CD4-positive, alpha-beta T cell treated with Interleukin-12 subunit alpha and Interleukin-12 subunit beta, for 1 hour (primary cell): ENCODE measurements around the gene INPP5D.
"Not testable (repeated sequence)": the region's sequence is repeated elsewhere in the genome, so short reads cannot be mapped to it uniquely, and the experiment has no call there.

Experiments used
- DNase-seq: peaks from one replicate; pipeline ENCODE4 v3.0.0-alpha.2; 2020

The INPP5D gene

GRCh38 chr2:233096006-233096405 lies 35.9 kb downstream of the INPP5D start:
- no peak for DNase-seq

- no peak for DNase-seq
These were observed 38.5 kb downstream of the INPP5D start for GRCh38 chr2:233098618-233099017.

- DNase-seq, result not testable (repeated sequence)
These were observed 39.7 kb downstream of the INPP5D start for GRCh38 chr2:233099820-233100191.

- peak; percentile 72 for DNase-seq
These were observed 40.3 kb downstream of the INPP5D start for GRCh38 chr2:233100192-233100998.

GRCh38 chr2:233101141-233101540 lies 41.0 kb downstream of the INPP5D start:
- no peak for DNase-seq

- DNase-seq, result no peak
These were observed 41.7 kb downstream of the INPP5D start for GRCh38 chr2:233101816-233102215.

GRCh38 chr2:233105156-233105895 lies 45.2 kb downstream of the INPP5D start:
- no peak for DNase-seq

- DNase-seq, result no peak
These were observed 45.8 kb downstream of the INPP5D start for GRCh38 chr2:233105930-233106329.

- no peak for DNase-seq
These were observed 46.9 kb downstream of the INPP5D start for GRCh38 chr2:233107011-233107410.

- DNase-seq, result no peak
These were observed 47.7 kb downstream of the INPP5D start for GRCh38 chr2:233107831-233108300.

GRCh38 chr2:233108611-233109490 lies 48.7 kb downstream of the INPP5D start:
- DNase-seq, result no peak

- no peak for DNase-seq
These were observed 51.3 kb downstream of the INPP5D start for GRCh38 chr2:233111427-233111826.

- no peak for DNase-seq
These were observed 52.2 kb downstream of the INPP5D start for GRCh38 chr2:233112329-233112728.

- no peak for DNase-seq
These were observed 52.8 kb downstream of the INPP5D start for GRCh38 chr2:233112776-233113452.

GRCh38 chr2:233114421-233114861 lies 54.3 kb downstream of the INPP5D start:
- DNase-seq, result no peak

- no peak for DNase-seq
These were observed 55.0 kb downstream of the INPP5D start for GRCh38 chr2:233115121-233115520.

- no peak for DNase-seq
These were observed 55.6 kb downstream of the INPP5D start for GRCh38 chr2:233115741-233116140.

- DNase-seq, result no peak
These were observed 56.8 kb downstream of the INPP5D start for GRCh38 chr2:233116946-233117345.

GRCh38 chr2:233117351-233117750 lies 57.2 kb downstream of the INPP5D start:
- DNase-seq, result no peak

GRCh38 chr2:233117811-233118647 lies 57.9 kb downstream of the INPP5D start:
- no peak for DNase-seq

- no peak for DNase-seq
These were observed 58.5 kb downstream of the INPP5D start for GRCh38 chr2:233118648-233119000.

GRCh38 chr2:233119123-233119522 lies 59.0 kb downstream of the INPP5D start:
- no peak for DNase-seq
